Keratinocyte (primary cell): ENCODE results near the gene TBC1D19. TPM values are rescaled to one million over a fixed set of nuclear protein-coding genes. Genes with fewer than 3 reads are reported as not detected.
"Not testable (repeated sequence)": the region's sequence is repeated elsewhere in the genome, so short reads cannot be mapped to it uniquely, and the experiment has no call there.

Experiments
- DNase-seq: peaks from one replicate; pipeline ENCODE4 v3.0.0-alpha.2; 2011; ENCODE audit warnings: low read depth, missing footprints, low spot score
- FAIRE-seq: peaks from 2 replicates; lab custom pipeline; 2011; peaks lifted over from hg19 to GRCh38; lab: Jason Lieb, UNC
- H2AFZ ChIP-seq: 2 replicates; pipeline ENCODE4 v1.6.0; 2012; ENCODE audit warnings: low read length, control low read depth, inconsistent platforms; ENCODE audit not compliant: control insufficient read depth
- H3K27ac ChIP-seq: 2 replicates; pipeline ENCODE4 v1.5.1; 2011; ENCODE audit warnings: low read length; ENCODE audit not compliant: control insufficient read depth, insufficient read depth
- H3K27me3 ChIP-seq: 3 replicates; pipeline ENCODE4 v1.6.0; 2011; ENCODE audit warnings: low read length; ENCODE audit not compliant: control insufficient read depth, insufficient read depth; ENCODE audit errors: extremely low read depth
- H3K36me3 ChIP-seq, 2 experiments: 2 replicates in 1 of 2; 3 replicates in 1 of 2; pipeline ENCODE4 v1.5.1; 2011; ENCODE audit warnings: low read length in 2 of 2, mild to moderate bottlenecking in 1 of 2; ENCODE audit not compliant: control insufficient read depth in 2 of 2, insufficient read depth in 2 of 2; ENCODE audit errors: extremely low read depth in 1 of 2
- H3K4me1 ChIP-seq: 3 replicates; pipeline ENCODE4 v1.5.1; 2011; ENCODE audit warnings: low read length; ENCODE audit not compliant: control insufficient read depth, insufficient read depth; ENCODE audit errors: extremely low read depth
- H3K4me2 ChIP-seq: 3 replicates; pipeline ENCODE4 v1.6.0; 2011; ENCODE audit warnings: low read depth, low read length; ENCODE audit not compliant: control insufficient read depth, insufficient read depth; ENCODE audit errors: extremely low read depth
- H3K4me3 ChIP-seq, 3 experiments: fragments of 200-600 bp in 1 of 3; sonication (generic) in 1 of 3; 2 replicates in 2 of 3; 3 replicates in 1 of 3; pipeline ENCODE4 v1.5.1; 2011 to 2016; ENCODE audit warnings: low read length in 3 of 3, mild to moderate bottlenecking in 3 of 3, control low read depth in 2 of 3, inconsistent platforms in 1 of 3, low read depth in 1 of 3, mixed read lengths in 1 of 3, mixed run types in 1 of 3, moderate library complexity in 1 of 3; ENCODE audit not compliant: control insufficient read depth in 2 of 3, insufficient read depth in 2 of 3; ENCODE audit errors: extremely low read depth in 1 of 3
- H3K79me2 ChIP-seq: 2 replicates; pipeline ENCODE4 v1.6.0; 2012; ENCODE audit warnings: low read length; ENCODE audit not compliant: control insufficient read depth, insufficient read depth
- H3K9ac ChIP-seq: 3 replicates; pipeline ENCODE4 v1.6.0; 2011; ENCODE audit warnings: low read length; ENCODE audit not compliant: control insufficient read depth, insufficient read depth; ENCODE audit errors: extremely low read depth
- H3K9me1 ChIP-seq: 3 replicates; pipeline ENCODE4 v1.6.0; 2011; ENCODE audit warnings: low read length; ENCODE audit not compliant: control insufficient read depth, insufficient read depth; ENCODE audit errors: extremely low read depth
- H3K9me3 ChIP-seq: 2 replicates; pipeline ENCODE4 v1.5.1; 2012; ENCODE audit warnings: low read depth, low read length; ENCODE audit not compliant: control insufficient read depth
- H4K20me1 ChIP-seq: 3 replicates; pipeline ENCODE4 v1.6.0; 2011; ENCODE audit warnings: low read length; ENCODE audit not compliant: control insufficient read depth, insufficient read depth; ENCODE audit errors: extremely low read depth
- EZH2 ChIP-seq: IDR thresholded peaks from one replicate; pipeline ENCODE4 v1.6.1; 2012; ENCODE audit warnings: inconsistent platforms, mild to moderate bottlenecking, low read length, moderate library complexity
- dilution Hi-C: fragments of 300-500 bp; cut with MboI; formaldehyde crosslinking; loops from one replicate; pipeline ENCODE4 v1.7.0; 2020; ENCODE audit warnings: low sequenced_read_pairs; ENCODE audit not compliant: extremely low pct_ligation_motif_present
- polyA plus RNA-seq, 5 experiments: library from polyadenylated mRNA; depleted of rRNA in 3 of 5; stranded (reverse) in 3 of 5; stranded (forward) in 1 of 5; unstranded in 1 of 5; fragments of >200 nt; gene quantifications; 1 replicate in 1 of 5; 2 replicates in 3 of 5; 3 replicates in 1 of 5; pipeline versions ENCODE4 v1.2.1 to v1.2.3, GENCODE V29; 2011 to 2012; ENCODE audit warnings: missing spikeins in 2 of 5, low read depth in 1 of 5, low replicate concordance in 1 of 5
- TF ChIP-seq, protein P1 (sequence below), 3 experiments: IDR thresholded peaks in 1 of 3; conservative IDR thresholded peaks in 1 of 3; optimal IDR thresholded peaks in 1 of 3; 2 replicates in 2 of 3; 3 replicates in 1 of 3; pipeline versions ENCODE3 to v1.5.1; 2011; ENCODE audit warnings: low read length in 3 of 3, mild to moderate bottlenecking in 3 of 3, moderate library complexity in 2 of 3, control low read depth in 1 of 3, inconsistent platforms in 1 of 3; ENCODE audit not compliant: insufficient read depth in 2 of 3; ENCODE audit errors: extremely low read depth in 1 of 3

Gene TBC1D19
- polyA plus RNA-seq, 1 donor (not counting 4 experiments of a cell fraction or from before 2014, with no cell fraction given) = 11.3 TPM

DNA sequence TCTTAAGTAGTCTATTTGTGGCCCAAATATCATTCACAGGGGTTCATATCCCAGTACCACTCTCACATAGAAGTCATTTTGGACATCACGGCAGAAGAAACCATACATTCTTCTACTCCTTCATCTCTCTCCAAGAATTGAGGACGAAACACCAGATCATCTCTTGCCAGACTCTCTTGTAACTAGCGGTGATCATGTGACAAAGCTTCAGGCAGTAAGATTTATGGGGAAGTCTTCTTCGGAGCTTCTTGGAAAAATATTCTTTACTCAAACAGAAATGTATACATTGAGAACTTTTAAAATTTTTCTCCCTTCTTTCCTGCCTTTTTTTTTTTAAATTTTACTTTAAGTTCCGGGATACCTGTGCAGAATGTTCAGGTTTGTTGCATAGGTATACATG, 4.7 kb upstream of the TBC1D19 start:
- Histone ChIP-seq H3K9me1 (no peaks in the 10 kb centered on the region), H4K20me1 (no peaks in the 10 kb centered on the region), H3K4me2 (no peak overlapping the region), H3K9me3 (no peaks in the 10 kb centered on the region), H3K36me3 (no peaks in the 10 kb centered on the region), H3K27me3 (no peaks in the 10 kb centered on the region), H3K79me2 (no peaks in the 10 kb centered on the region), H3K4me3 (no peak overlapping the region), H2AFZ (no peak overlapping the region), H3K4me1 (no peaks in the 10 kb centered on the region), H3K27ac (no peak overlapping the region), H3K9ac (no peak overlapping the region)
- no peak for TF ChIP-seq EZH2
- TF ChIP-seq, protein P1, sequence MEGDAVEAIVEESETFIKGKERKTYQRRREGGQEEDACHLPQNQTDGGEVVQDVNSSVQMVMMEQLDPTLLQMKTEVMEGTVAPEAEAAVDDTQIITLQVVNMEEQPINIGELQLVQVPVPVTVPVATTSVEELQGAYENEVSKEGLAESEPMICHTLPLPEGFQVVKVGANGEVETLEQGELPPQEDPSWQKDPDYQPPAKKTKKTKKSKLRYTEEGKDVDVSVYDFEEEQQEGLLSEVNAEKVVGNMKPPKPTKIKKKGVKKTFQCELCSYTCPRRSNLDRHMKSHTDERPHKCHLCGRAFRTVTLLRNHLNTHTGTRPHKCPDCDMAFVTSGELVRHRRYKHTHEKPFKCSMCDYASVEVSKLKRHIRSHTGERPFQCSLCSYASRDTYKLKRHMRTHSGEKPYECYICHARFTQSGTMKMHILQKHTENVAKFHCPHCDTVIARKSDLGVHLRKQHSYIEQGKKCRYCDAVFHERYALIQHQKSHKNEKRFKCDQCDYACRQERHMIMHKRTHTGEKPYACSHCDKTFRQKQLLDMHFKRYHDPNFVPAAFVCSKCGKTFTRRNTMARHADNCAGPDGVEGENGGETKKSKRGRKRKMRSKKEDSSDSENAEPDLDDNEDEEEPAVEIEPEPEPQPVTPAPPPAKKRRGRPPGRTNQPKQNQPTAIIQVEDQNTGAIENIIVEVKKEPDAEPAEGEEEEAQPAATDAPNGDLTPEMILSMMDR (optimal IDR thresholded peaks at IDR 0.05 in 1 of 3, IDR thresholded peaks at IDR 0.05 in 1 of 3, conservative IDR thresholded peaks at IDR 0.05 in 1 of 3; ENCODE audit: extremely low read depth in 1 of 3, insufficient read depth in 2 of 3, low read length in 3 of 3) = no peak
- no peak for FAIRE-seq
- DNase-seq = no peak
- dilution Hi-C loops = no loop called here

DNA sequence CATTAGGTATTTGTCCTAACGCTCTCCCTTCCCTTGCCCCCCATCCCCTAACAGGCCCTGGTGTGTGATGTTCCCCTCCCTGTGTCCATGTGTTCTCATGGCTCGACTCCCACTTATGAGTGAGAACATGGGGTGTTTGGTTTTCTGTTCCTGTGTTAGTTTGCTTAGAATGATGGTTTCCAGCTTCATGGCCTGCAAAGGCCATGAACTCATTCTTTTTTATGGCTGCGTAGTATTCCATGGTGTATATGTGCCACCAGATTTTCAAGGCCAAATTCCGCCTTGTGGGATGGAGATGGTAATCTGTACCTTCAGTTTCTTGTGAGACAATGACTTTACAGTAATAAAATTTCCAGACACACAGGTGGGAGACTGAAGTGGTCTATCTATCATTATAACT, 2.5 kb upstream of the TBC1D19 start:
- H3K9ac ChIP-seq, H3K9me3 ChIP-seq, H3K4me1 ChIP-seq, H3K4me2 ChIP-seq, H3K27me3 ChIP-seq, H3K27ac ChIP-seq, dilution Hi-C loops, H4K20me1 ChIP-seq, H3K4me3 ChIP-seq, DNase-seq, FAIRE-seq, H2AFZ ChIP-seq, H3K9me1 ChIP-seq, H3K36me3 ChIP-seq: not testable (repeated sequence)
- H3K79me2 ChIP-seq = peaks cover 17% of the 10 kb centered on the region

DNA sequence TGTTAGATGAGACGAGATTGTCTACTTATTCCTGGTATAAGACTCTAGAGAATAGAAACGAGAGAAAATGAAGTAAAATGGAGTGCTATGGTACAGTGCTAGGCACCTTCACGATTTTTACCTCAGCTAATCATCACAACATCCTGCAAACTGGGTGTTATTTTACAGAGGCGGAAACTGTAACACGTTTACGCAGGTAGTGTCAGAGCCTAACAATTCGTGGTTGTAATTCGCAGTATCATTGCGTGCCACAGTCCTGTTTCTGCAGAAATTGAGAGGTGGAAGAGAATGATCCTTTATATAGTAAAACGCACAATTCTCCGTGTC, 383 bp upstream of the TBC1D19 start:
- Histone ChIP-seq H4K20me1 (no peaks in the 10 kb centered on the region), H3K4me2 (peak overlapping the region; percentile 93), H3K36me3 (no peaks in the 10 kb centered on the region), H3K27ac (peak overlapping the region; percentile 73), H3K4me3 (peak overlapping the region; percentile 64 to 94 (median 89)), H3K27me3 (no peaks in the 10 kb centered on the region), H3K9me1 (no peaks in the 10 kb centered on the region), H3K9ac (peak overlapping the region; percentile 85), H3K4me1 (peaks cover 5% of the 10 kb centered on the region), H3K9me3 (no peaks in the 10 kb centered on the region), H3K79me2 (peaks cover 25% of the 10 kb centered on the region), H2AFZ (peak overlapping the region; percentile 98)
- FAIRE-seq (peak; percentile 85), DNase-seq (no peak)
- dilution Hi-C loops = no loop called here
- TF ChIP-seq EZH2 = no peak
- TF ChIP-seq, protein P1 (optimal IDR thresholded peaks at IDR 0.05 in 1 of 3, IDR thresholded peaks at IDR 0.05 in 1 of 3, conservative IDR thresholded peaks at IDR 0.05 in 1 of 3; ENCODE audit: extremely low read depth in 1 of 3, insufficient read depth in 2 of 3, low read length in 3 of 3) = no peak
